CD4-positive, alpha-beta T cell (primary cell): Measurements from ENCODE around the gene OGDH. TPM values are rescaled to one million over a fixed set of nuclear protein-coding genes. Genes with fewer than 3 reads are reported as not detected.

Experiments used
- ATAC-seq: fragments of 200-7000 bp; cut with Tn5 transposase; one replicate; pipeline ENCODE4 v1.10.0; 2022; ENCODE audit warnings: mild to moderate bottlenecking; ENCODE audit not compliant: poor library complexity
- CTCF ChIA-PET: fragments of 350-600 bp; sonication (Branson Sonifier 250); formaldehyde crosslinking; loops from one replicate; lab custom pipeline; 2021; ENCODE audit warnings: antibody characterized with exemption, inconsistent platforms; lab: Charles Lee
- POLR2A ChIA-PET: fragments of 350-600 bp; sonication (Branson Sonifier 250); formaldehyde crosslinking; loops from one replicate; lab custom pipeline; 2021; ENCODE audit warnings: antibody characterized with exemption, inconsistent platforms; lab: Charles Lee
- DNase-seq, 14 experiments: peaks; one replicate each; pipeline ENCODE4 v3.0.0-alpha.2; 2013 to 2020; ENCODE audit warnings: mixed read lengths in 2 of 14
- H3K27ac ChIP-seq, 2 donors: one replicate each; pipeline versions ENCODE4 v1.5.1 to v1.7.0; 2013; ENCODE audit warnings: low read length in 2 of 2, low read depth in 1 of 2, mild to moderate bottlenecking in 1 of 2
- H3K27me3 ChIP-seq, 2 experiments: 1 replicate in 1 of 2; 2 replicates in 1 of 2; pipeline versions ENCODE4 v1.6.1 to v1.7.0; 2013; ENCODE audit warnings: low read length in 2 of 2, control low read depth in 1 of 2, mild to moderate bottlenecking in 1 of 2, moderate library complexity in 1 of 2; ENCODE audit not compliant: insufficient read depth in 2 of 2, control insufficient read depth in 1 of 2
- H3K36me3 ChIP-seq: one replicate; pipeline ENCODE4 v1.6.1; 2013; ENCODE audit warnings: low read length, control low read depth; ENCODE audit not compliant: insufficient read depth
- H3K4me1 ChIP-seq: one replicate; pipeline ENCODE4 v1.6.1; 2013; ENCODE audit warnings: low read length, control low read depth; ENCODE audit not compliant: insufficient read depth
- H3K4me3 ChIP-seq: one replicate; pipeline ENCODE4 v1.5.1; 2013; ENCODE audit warnings: mild to moderate bottlenecking, low read length, moderate library complexity
- H3K9me3 ChIP-seq, 2 experiments: 1 replicate in 1 of 2; 2 replicates in 1 of 2; pipeline versions ENCODE4 v1.6.1 to v1.7.0; 2013; ENCODE audit warnings: low read length in 2 of 2, mild to moderate bottlenecking in 2 of 2, control low read depth in 1 of 2, moderate library complexity in 1 of 2; ENCODE audit not compliant: control insufficient read depth in 1 of 2, insufficient read depth in 1 of 2
- H3K27ac Mint-ChIP-seq: one replicate; pipeline ENCODE4 v1.8.0; 2020; ENCODE audit warnings: mixed read lengths
- H3K27me3 Mint-ChIP-seq: one replicate; pipeline ENCODE4 v1.8.0; 2021; ENCODE audit warnings: mixed read lengths
- H3K36me3 Mint-ChIP-seq: one replicate; pipeline ENCODE4 v1.8.0; 2021; ENCODE audit warnings: low read depth, mixed read lengths
- H3K4me1 Mint-ChIP-seq: one replicate; pipeline ENCODE4 v1.8.0; 2021; ENCODE audit warnings: low read depth, mixed read lengths
- H3K4me3 Mint-ChIP-seq: one replicate; pipeline ENCODE4 v1.8.0; 2020; ENCODE audit warnings: mild to moderate bottlenecking, mixed read lengths
- H3K9me3 Mint-ChIP-seq: one replicate; pipeline ENCODE4 v1.8.0; 2020; ENCODE audit warnings: mixed read lengths
- CTCF ChIP-seq: fragments of 200-600 bp; IDR thresholded peaks from one replicate; pipeline ENCODE4 v1.8.0; 2022; ENCODE audit warnings: antibody characterized with exemption, mild to moderate bottlenecking
- intact Hi-C, 2 experiments: fragments of 100-400 bp; cut with DNase I in 1 of 2; cut with micrococcal nuclease in 1 of 2; formaldehyde crosslinking; loops; one replicate each; pipeline versions ENCODE4 v1.15.1 to v1.9.0; 2023 to 2025; cut with DNase I, micrococcal nuclease
- total RNA-seq, 174 experiments: library from RNA in 2 of 174; stranded (reverse) in 2 of 174; gene quantifications; one replicate each; pipeline ENCODE4 v1.2.3 and lab custom pipeline; 2021 to 2026

OGDH gene
- total RNA-seq, 2 experiments from 2014 or later = 39.8 to 43.8 TPM

- Mint-ChIP-seq H3K36me3 (peaks cover 48% of the 10 kb centered on the region), H3K9me3 (no peaks in the 10 kb centered on the region), H3K4me1 (peaks cover 40% of the 10 kb centered on the region), H3K27me3 (no peaks in the 10 kb centered on the region), H3K27ac (peak overlapping the region; percentile 97), H3K4me3 (peak overlapping the region; percentile 95)
- H3K36me3 ChIP-seq = peaks cover 40% of the 10 kb centered on the region
- peak overlapping the region; percentile 87 for H3K4me3 ChIP-seq
- ChIA-PET POLR2A (interaction anchor here (0.6 to 4.2 kb wide), 23 partner anchors 8 to 561 kb away, joined by 3 to 65 read pairs (median 6); partner anchors contain the start of genes DBNL, DDX56, H2AZ2 and NUDCD3), CTCF (interaction anchor here (1.4 to 1.7 kb wide), 3 partner anchors 16 to 304 kb away, joined by 3 to 7 read pairs (median 3); partner anchors contain the start of gene PURB)
- H3K4me1 ChIP-seq = peaks cover 32% of the 10 kb centered on the region
- intact Hi-C loops = loop anchor here in 1 of 2 experiments (5.0 to 10.0 kb wide), 2 partner anchors 171 to 404 kb away; no protein-coding TSS in a partner anchor
- no peak for TF ChIP-seq CTCF
- H3K27ac ChIP-seq = peak overlapping the region; percentile 91 to 96
- ATAC-seq (peak; percentile 37), DNase-seq (peak; percentile 27 to 77 (median 42))
- H3K27me3 ChIP-seq = no peaks in the 10 kb centered on the region
- H3K9me3 ChIP-seq = no peaks in the 10 kb centered on the region
Observed at GRCh38 chr7:44580945-44581878, 25.2 kb upstream of the OGDH start.

- POLR2A ChIA-PET = interaction anchor here (0.6 to 4.2 kb wide), 29 partner anchors 9 to 538 kb away, joined by 3 to 65 read pairs (median 6); partner anchors contain the start of genes DBNL, DDX56, H2AZ2 and NUDCD3
- no peaks in the 10 kb centered on the region for H3K9me3 ChIP-seq
- no peaks in the 10 kb centered on the region for H3K9me3 Mint-ChIP-seq
- DNase-seq (peak; percentile 100), ATAC-seq (peak; percentile 86)
- H3K4me3 Mint-ChIP-seq = peak within 1 kb of the TSS; percentile 95
- H3K36me3 ChIP-seq = peaks cover 37% of the 10 kb centered on the region
- H3K27ac Mint-ChIP-seq = peak within 1 kb of the TSS; percentile 97
- H3K4me1 ChIP-seq = peaks cover 32% of the 10 kb centered on the region
- H3K27ac ChIP-seq = peak within 1 kb of the TSS; percentile 96
- H3K36me3 Mint-ChIP-seq = peaks cover 45% of the 10 kb centered on the region
- peaks cover 39% of the 10 kb centered on the region for H3K4me1 Mint-ChIP-seq
- CTCF ChIA-PET = interaction anchor here (1.1 to 1.7 kb wide), 4 partner anchors 16 to 303 kb away, joined by 3 to 7 read pairs (median 4); partner anchors contain the start of gene PURB
- no peak for TF ChIP-seq CTCF
- intact Hi-C loops = loop anchor here (1.0 to 10.0 kb wide), 7 partner anchors 8 to 403 kb away; partner anchors contain the start of genes OGDH (in 2 of the 2), H2AZ2 (in 1 of the 2) and PPIA (in 1 of the 2)
- peak within 1 kb of the TSS; percentile 87 for H3K4me3 ChIP-seq
- H3K27me3 Mint-ChIP-seq = no peaks in the 10 kb centered on the region
- no peaks in the 10 kb centered on the region for H3K27me3 ChIP-seq
Observed at GRCh38 chr7:44581879-44582603, 24.4 kb upstream of the OGDH start, which contains the start of gene TMED4. Gene TMED4, minus strand, starts transcription at chr7:44582231. Its CDS starts 25 bp downstream, at chr7:44582206.
